ENCODE measurements around the gene MAP2K4.

The MAP2K4 gene

GRCh38 chr17:12118617-12119016 is 97.9 kb downstream of the MAP2K4 start:
- TF ChIP-seq CTCF (conservative IDR thresholded peaks at IDR 0.05; ENCODE audit: low read depth, low read length) = no peak
- no peak for DNase-seq (ENCODE audit: low read depth)

GRCh38 chr17:12122075-12122474 is 101.4 kb downstream of the MAP2K4 start:
- no peak overlapping the region for H3K4me3 ChIP-seq (ENCODE audit: low read length)
- DNase-seq (ENCODE audit: low read depth) = no peak
- no peak for TF ChIP-seq CTCF (conservative IDR thresholded peaks at IDR 0.05; ENCODE audit: low read depth, low read length)

More at GRCh38 chr17:12118617-12119016, 97.9 kb downstream of the MAP2K4 start:
- no peak overlapping the region for H3K4me3 ChIP-seq (ENCODE audit: low read length)

- TF ChIP-seq CTCF (conservative IDR thresholded peaks at IDR 0.05; ENCODE audit: low read depth, low read length) = no peak
- no peak overlapping the region for H3K4me3 ChIP-seq (ENCODE audit: low read length)
- DNase-seq (ENCODE audit: low read depth) = no peak
Measured at GRCh38 chr17:12127177-12127576, 106.5 kb downstream of the MAP2K4 start.

GRCh38 chr17:12127667-12128066 is 107.0 kb downstream of the MAP2K4 start:
- no peak for TF ChIP-seq CTCF (conservative IDR thresholded peaks at IDR 0.05; ENCODE audit: low read depth, low read length)
- no peak overlapping the region for H3K4me3 ChIP-seq (ENCODE audit: low read length)
- no peak for DNase-seq (ENCODE audit: low read depth)

GRCh38 chr17:12128946-12129345 is 108.3 kb downstream of the MAP2K4 start:
- no peak for TF ChIP-seq CTCF (conservative IDR thresholded peaks at IDR 0.05; ENCODE audit: low read depth, low read length)
- no peak for DNase-seq (ENCODE audit: low read depth)

GRCh38 chr17:12133183-12133582 is 112.5 kb downstream of the MAP2K4 start:
- DNase-seq (ENCODE audit: low read depth) = peak; percentile 4
- TF ChIP-seq CTCF (conservative IDR thresholded peaks at IDR 0.05; ENCODE audit: low read depth, low read length) = no peak
- H3K4me3 ChIP-seq (ENCODE audit: low read length) = no peak overlapping the region

More at GRCh38 chr17:12128946-12129345, 108.3 kb downstream of the MAP2K4 start:
- no peak overlapping the region for H3K4me3 ChIP-seq (ENCODE audit: low read length)

GRCh38 chr17:12134101-12134500 is 113.4 kb downstream of the MAP2K4 start:
- H3K4me3 ChIP-seq (ENCODE audit: low read length) = no peak overlapping the region
- TF ChIP-seq CTCF (conservative IDR thresholded peaks at IDR 0.05; ENCODE audit: low read depth, low read length) = no peak
- no peak for DNase-seq (ENCODE audit: low read depth)
